Fibroblast of pulmonary artery (primary cell): Measurements from ENCODE around the gene LASP1NB.
"Not testable (repeated sequence)": the region's sequence is repeated elsewhere in the genome, so short reads cannot be mapped to it uniquely, and the experiment has no call there.

Source experiments
- DNase-seq: peaks from one replicate; pipeline ENCODE4 v3.0.0-alpha.2; 2010; ENCODE audit warnings: low read depth
- H3K4me3 ChIP-seq: replicated peaks from 2 replicates; pipeline ENCODE4 v1.5.1; 2011; ENCODE audit warnings: low read depth, mild to moderate bottlenecking, control low read depth, low read length, moderate library complexity
- TF ChIP-seq, protein P1 (sequence below): IDR thresholded peaks from 2 replicates; pipeline ENCODE4 v1.5.1; 2011; ENCODE audit warnings: mild to moderate bottlenecking, control low read depth, low read length, inconsistent platforms; ENCODE audit errors: missing control alignments

The LASP1NB gene

DNA sequence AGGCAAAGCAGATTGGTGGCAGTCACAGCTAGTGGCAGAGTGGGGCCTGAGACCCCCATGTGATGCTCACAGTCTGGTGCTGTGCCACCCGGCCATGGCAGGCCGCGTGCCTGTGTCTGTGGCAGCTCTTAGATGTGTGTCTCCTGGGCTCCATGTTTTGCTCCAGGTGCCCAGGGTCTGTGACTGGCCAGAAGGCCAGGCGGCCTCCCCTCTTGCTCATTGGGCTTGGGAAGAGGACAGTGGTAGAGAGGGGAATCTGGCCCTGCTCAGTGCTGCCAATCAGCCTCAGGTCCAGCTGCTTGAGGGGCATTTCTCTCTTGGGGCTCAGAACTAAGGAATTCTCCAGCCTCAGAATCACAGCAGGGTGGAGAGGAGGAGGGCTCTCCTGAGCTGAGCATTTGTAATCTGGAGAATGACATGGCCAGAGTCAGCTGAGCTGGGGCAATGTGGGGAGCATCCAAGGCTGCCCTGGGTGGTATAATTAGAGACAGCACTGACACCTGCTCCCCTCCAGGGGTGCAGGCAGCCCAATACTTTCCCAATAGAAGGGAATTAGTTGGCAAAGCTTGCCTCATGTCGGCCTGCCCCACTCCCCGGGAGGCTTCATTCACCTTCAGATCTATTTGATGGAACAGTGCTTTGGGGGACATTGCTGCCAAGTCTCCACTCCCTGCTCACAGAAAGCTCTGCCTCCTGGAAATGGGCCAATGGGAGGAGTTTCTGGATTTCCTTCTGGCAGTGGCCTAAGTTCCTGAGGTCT is 2.7 kb upstream of the LASP1NB start:
- DNase-seq, result peak; percentile 84
- H3K4me3 ChIP-seq, result no peak overlapping the region
- TF ChIP-seq, protein P1, sequence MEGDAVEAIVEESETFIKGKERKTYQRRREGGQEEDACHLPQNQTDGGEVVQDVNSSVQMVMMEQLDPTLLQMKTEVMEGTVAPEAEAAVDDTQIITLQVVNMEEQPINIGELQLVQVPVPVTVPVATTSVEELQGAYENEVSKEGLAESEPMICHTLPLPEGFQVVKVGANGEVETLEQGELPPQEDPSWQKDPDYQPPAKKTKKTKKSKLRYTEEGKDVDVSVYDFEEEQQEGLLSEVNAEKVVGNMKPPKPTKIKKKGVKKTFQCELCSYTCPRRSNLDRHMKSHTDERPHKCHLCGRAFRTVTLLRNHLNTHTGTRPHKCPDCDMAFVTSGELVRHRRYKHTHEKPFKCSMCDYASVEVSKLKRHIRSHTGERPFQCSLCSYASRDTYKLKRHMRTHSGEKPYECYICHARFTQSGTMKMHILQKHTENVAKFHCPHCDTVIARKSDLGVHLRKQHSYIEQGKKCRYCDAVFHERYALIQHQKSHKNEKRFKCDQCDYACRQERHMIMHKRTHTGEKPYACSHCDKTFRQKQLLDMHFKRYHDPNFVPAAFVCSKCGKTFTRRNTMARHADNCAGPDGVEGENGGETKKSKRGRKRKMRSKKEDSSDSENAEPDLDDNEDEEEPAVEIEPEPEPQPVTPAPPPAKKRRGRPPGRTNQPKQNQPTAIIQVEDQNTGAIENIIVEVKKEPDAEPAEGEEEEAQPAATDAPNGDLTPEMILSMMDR, result no peak

DNA sequence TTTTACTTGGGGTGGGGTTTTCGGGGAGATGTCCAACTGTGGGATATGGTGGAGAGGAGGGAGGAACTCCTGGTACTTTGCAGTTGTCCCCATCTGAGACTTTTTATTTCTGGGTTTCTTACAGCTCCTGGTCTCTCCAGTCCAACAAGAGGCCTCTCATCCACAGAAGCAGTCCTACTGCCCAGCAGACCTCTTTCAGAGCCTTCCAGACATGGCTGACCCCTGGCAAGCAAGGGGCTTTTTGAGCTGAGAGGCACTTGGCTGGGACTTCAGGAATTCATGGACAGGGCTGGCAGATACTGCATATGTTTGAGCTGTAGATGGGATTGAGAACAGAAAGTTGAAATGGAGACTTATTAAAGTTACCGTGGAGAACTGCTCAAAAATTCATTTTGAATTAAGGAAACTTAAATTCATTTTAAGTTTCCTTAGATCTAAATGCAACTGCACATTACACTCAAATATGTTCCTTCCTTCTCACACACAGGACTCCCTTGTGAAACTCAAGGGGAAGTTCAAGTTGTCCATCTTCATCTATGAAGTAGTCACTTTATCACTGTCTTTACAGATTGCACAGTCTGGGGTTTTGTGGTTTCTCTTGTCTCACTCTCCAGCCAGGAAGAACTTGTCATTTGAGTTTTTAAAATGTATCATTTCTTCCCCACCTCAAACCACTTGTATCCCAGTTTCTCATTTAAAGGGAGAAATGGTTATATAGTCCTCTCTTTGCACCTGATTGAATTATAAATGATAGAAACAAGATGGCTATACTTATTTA is 1.1 kb downstream of the LASP1NB start:
- TF ChIP-seq, protein P1, result no peak
- no peak for DNase-seq
- no peak overlapping the region for H3K4me3 ChIP-seq

- not testable (repeated sequence) for H3K4me3 ChIP-seq, DNase-seq
Measured at GRCh38 chr17:38930782-38931181, 5.4 kb downstream of the LASP1NB start.

GRCh38 chr17:38933962-38934361 is 8.5 kb downstream of the LASP1NB start:
- not testable (repeated sequence) for DNase-seq, H3K4me3 ChIP-seq

DNA sequence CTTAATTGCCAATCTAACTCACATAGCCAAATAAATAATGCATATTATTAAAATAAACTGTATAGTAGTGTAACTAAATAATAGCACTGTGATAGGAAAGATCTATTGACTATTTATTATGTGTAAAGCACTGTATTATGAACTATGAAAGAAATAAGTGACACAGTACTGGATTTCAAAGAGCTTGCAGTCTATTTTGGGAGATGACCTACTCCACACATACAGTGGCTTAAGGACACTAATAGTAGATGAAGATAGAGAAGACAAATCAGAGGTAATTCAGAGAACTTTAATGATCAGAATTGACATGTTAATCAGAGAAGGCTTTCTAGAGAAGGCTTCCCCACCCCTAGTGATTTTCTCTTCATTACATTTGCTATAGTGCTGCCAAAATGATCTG is 14.6 kb downstream of the LASP1NB start:
- no peak overlapping the region for H3K4me3 ChIP-seq
- DNase-seq, result no peak
- TF ChIP-seq, protein P1, result no peak

DNA sequence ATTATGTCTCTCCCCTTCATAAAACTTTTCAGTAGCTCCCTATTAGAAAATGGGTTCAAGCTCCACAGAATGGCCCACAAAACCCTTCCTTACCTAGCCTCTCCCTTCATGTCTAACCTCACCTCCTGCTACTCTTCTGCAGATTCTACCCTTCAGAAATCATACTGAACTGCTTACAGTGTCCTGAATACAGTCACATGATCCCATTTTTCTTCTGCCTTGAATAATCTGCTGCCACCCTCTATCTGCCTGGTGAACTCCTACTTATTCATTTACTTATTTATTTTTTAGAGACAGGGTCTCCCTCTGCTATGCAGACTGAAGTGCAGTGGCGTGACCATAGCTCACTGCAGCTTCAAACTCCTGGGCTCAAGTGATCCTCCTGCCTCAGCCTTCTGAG is 15.0 kb downstream of the LASP1NB start:
- DNase-seq, result no peak
- H3K4me3 ChIP-seq, result no peak overlapping the region
- TF ChIP-seq, protein P1, result no peak

DNA sequence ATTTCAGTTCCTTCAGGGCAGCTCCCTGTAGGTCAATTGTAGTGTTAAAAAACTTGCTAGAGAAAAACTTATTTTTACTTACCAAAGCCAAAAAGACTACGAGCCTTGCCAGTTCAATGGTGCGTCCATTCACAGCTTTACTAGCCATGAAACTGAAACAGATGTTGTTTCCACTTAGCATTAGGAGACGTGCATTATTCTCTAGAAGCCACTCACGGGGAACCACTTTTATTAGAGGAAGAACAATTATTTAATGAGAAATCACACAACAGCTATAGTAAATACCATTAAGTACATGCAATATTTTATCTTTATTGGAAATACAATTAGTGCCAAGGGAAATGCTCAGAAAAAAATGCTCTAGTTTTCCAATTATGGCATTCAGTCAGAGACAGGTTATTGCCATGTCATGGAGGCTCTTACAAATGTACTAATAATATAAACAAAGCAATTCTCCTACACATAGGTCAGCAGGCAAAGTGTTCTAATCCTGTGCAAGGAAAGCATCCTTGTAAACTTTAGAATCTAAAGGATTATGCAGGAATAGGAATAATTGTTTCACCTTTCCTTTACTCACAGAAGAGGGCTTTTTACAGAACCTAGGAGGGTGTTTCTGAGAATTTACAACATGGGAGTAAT is 17.4 kb downstream of the LASP1NB start:
- H3K4me3 ChIP-seq, result no peak overlapping the region
- no peak for DNase-seq
- TF ChIP-seq, protein P1, result no peak
